Stromal cell of bone marrow (primary cell): Measurements from ENCODE around the gene PTPN14.

Experiments
- DNase-seq: peaks from one replicate; pipeline ENCODE4 v3.0.0-alpha.2; 2012; ENCODE audit warnings: low read depth

The PTPN14 gene

GRCh38 chr1:214369364-214369763, 182.0 kb downstream of the PTPN14 start:
- no peak for DNase-seq

- no peak for DNase-seq
Observed at GRCh38 chr1:214367841-214368240, 183.6 kb downstream of the PTPN14 start.

DNA sequence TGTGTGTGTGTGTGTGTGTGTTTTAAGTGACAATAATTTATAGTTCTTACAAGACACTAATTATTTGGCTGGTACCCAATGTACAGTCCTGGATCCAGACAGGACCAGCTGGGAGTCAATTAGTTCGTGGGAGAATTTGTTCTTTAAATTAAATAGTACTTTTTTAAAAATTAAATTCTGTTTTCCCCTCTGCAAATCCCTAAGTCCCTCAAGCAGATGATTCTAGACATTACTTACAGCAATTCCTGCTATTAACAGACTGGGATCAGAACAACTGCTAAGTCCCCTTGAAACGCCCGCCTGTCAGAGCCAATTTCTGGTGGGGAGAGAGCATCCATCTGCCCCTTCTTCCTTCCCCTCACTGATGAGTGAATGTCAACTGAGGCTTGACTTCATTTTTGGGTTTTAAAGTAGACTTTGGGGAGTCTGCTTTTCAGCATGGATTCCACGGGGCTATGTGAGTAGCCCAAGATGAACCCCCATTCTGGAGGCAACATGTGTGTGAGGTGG, 186.6 kb downstream of the PTPN14 start:
- no peak for DNase-seq

DNA sequence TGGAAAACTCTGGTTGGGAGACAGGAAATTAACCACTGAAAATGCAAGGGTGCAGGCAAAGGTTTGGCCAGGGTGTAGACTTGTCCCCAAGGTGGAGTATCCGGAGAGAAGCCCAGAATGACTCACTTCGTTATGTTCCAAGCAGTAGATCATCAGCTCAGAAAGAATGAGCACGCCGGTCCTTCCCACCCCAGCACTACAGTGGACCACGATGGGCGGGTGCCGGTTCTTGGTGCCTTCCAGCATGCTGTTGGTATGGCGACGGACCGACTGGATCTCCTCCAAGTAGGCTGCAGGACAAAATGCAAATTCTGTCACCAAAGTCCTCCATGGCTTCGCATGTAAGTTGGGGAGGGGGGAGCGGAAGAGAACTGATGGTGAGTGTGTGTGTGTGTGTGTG, 187.0 kb downstream of the PTPN14 start:
- DNase-seq: no peak

- no peak for DNase-seq
Observed at GRCh38 chr1:214363386-214363785, 188.0 kb downstream of the PTPN14 start.

GRCh38 chr1:214362188-214362882, 189.1 kb downstream of the PTPN14 start:
- DNase-seq: no peak

GRCh38 chr1:214361636-214362035, 189.8 kb downstream of the PTPN14 start:
- no peak for DNase-seq

DNA sequence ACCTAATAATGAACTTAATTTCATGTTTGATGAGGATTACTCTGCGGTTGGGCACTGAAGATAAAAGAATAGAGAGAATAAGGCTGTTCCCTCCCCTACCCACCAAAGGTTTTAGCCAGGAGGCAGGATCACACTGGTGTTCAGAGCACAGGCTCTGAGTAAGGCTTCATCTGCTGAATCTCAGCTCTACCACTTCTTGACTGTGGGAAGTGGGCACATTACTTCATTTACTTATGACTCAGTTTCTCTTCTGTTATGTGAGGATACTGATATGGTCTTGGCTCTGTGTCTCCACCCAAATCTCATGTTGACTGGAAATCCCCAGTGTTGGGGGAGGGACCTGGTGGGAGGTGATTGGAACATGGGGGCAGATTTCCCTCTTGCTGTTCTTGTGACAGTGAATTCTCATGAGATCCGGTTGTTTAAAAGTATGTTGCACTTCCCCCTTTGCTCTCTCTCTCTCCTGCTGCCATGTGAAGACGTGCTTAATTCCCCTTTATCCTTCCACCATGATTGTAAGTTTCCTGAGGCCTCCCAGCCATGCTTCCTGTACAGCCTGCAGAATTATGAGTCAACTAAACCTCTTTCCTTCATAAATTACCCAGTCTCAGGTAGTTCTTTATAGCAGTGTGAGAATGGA, 190.8 kb downstream of the PTPN14 start:
- no peak for DNase-seq

- no peak for DNase-seq
Observed at GRCh38 chr1:214360116-214360515, 191.3 kb downstream of the PTPN14 start.

- DNase-seq: no peak
Observed at GRCh38 chr1:214354440-214355148, 196.8 kb downstream of the PTPN14 start.

GRCh38 chr1:214352838-214353237, 198.6 kb downstream of the PTPN14 start:
- peak; percentile 11 for DNase-seq

GRCh38 chr1:214351551-214352277, 199.7 kb downstream of the PTPN14 start:
- DNase-seq: no peak

GRCh38 chr1:214349781-214350180, 201.6 kb downstream of the PTPN14 start:
- DNase-seq: no peak

DNA sequence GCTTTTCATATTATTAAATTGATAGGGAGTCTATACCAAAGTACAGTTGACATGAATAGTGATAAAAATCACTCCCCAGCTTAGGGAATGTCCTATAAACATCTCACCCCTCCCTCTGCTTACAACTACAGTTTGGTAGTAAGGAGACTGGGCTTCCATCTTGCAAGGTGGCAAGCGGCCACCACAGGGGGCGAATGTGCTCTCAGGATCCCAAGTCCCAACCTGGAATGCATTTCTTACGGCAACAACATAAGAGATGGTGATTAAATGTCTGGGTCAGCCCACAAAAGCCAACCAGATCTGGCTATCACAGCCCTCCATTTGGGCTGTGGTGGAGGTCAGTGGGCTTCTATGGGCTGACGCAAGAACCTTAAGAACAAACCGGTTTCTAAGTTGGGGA, 202.4 kb downstream of the PTPN14 start:
- DNase-seq: no peak

DNA sequence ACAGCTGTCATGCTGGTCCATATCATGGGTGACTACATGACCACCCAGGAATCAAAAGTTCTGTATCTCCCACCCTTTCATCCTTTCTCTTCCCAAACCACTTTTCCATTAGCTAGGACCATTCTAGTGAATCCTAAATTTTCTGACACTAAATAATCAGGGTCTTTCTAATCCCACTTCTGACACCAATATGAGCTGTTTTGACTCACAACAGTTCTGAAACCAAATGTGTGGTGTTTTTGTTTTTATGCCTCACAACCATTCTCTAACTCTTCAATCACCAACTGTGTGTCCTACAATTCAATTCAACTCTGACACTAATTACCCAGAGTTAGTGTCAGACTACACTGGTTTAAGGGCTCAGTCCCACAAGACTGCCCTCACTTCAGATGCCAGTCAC, 206.5 kb downstream of the PTPN14 start:
- no peak for DNase-seq

- DNase-seq: no peak
Observed at GRCh38 chr1:214342525-214342924, 208.9 kb downstream of the PTPN14 start.

- DNase-seq: no peak
Observed at GRCh38 chr1:214341932-214342331, 209.5 kb downstream of the PTPN14 start.

DNA sequence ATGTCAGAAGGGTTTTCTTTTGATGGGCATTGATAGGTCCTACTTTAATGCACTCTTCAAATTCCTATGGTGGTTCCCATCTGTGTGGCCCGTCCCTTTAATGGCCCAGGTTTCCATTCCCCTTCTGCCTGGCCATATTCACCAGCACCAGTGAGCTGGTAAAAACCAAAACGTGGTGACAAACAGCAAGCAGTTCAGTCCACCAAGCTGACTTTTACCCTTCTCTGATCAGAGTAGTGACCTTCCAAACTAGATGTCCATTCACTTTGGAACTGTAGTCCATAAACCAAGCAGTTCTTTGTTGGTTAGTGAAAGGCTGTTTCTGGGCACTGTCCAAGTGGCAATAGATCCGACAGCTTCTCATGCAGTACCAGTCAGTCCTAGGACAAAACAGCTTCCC, 209.9 kb downstream of the PTPN14 start:
- DNase-seq: no peak

DNA sequence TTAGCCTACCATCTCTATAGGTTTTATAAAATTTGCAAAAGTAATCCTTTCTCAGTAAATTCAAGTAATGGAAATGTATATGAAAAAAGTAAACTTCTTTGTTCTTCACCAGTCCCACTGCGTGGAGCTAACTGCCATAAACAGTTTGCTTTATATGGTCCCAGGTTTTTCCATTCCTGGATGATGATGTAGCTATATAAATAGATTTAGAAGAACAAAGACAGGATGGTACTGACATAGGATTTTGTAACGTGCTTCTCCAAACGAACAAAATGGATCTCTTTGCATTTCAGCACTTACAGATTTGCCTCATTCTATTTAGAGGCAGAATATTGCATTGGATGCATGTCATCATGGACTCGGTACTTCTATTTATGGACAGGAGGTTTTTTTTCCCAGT, 213.2 kb downstream of the PTPN14 start:
- DNase-seq: no peak

GRCh38 chr1:214337511-214337910, 213.9 kb downstream of the PTPN14 start:
- no peak for DNase-seq

- DNase-seq: no peak
Observed at GRCh38 chr1:214337015-214337414, 214.4 kb downstream of the PTPN14 start.

DNA sequence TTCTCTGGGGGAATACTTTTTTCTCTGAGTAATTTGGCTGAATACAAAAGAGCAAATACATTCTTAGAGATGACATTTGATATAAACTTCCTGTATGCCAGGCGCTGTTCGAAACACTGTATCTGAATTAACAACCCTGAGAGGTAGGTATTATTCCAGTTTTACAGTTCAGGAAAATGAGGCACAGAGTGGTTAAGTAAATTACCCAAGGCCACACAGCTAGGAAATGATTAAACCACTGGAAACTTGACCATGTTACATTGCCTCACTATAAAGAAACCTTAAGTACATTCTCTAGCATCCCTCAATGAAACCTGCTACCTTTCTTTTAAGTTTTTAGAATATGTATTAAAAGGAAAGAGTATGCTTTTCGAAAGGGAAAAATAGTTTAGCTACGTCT, 215.8 kb downstream of the PTPN14 start:
- DNase-seq: no peak
